ENCODE measurements around the gene SERPINE3. TPM values are rescaled to one million over a fixed set of nuclear protein-coding genes. Genes with fewer than 3 reads are reported as not detected.

Gene SERPINE3
- total RNA-seq, 2 donors from 2014 or later: not detected

- no peak overlapping the region for H3K9ac ChIP-seq (ENCODE audit: low read depth in 2 of 2, low read length in 2 of 2)
- no peaks in the 10 kb centered on the region for H3K9me3 ChIP-seq
- H3K27me3 ChIP-seq: no peaks in the 10 kb centered on the region
- intact Hi-C loops (cut with DNase I): no loop called here
- no peaks in the 10 kb centered on the region for H3K4me1 ChIP-seq
- no peaks in the 10 kb centered on the region for H3K36me3 ChIP-seq
- no peak overlapping the region for H3K27ac ChIP-seq
- no peak for DNase-seq
- H3K4me3 ChIP-seq: no peak overlapping the region
- TF ChIP-seq CTCF (IDR thresholded peaks at IDR 0.05): no peak
Observed at GRCh38 chr13:51405176-51405575, 65.7 kb downstream of the SERPINE3 start.

- no peak overlapping the region for H3K4me3 ChIP-seq
- no peaks in the 10 kb centered on the region for H3K9me3 ChIP-seq
- no peaks in the 10 kb centered on the region for H3K36me3 ChIP-seq
- no peaks in the 10 kb centered on the region for H3K27me3 ChIP-seq
- intact Hi-C loops (cut with DNase I): no loop called here
- no peak for DNase-seq
- H3K4me1 ChIP-seq: no peaks in the 10 kb centered on the region
- no peak overlapping the region for H3K9ac ChIP-seq (ENCODE audit: low read depth in 2 of 2, low read length in 2 of 2)
- no peak for TF ChIP-seq CTCF (IDR thresholded peaks at IDR 0.05)
- H3K27ac ChIP-seq: no peak overlapping the region
Observed at GRCh38 chr13:51412431-51412830, 72.9 kb downstream of the SERPINE3 start.

Small RNAs within 50 kb of the gene (microRNA-seq; reads per million reads assigned to microRNA genes)
- gene MIR5693: not detected

Other genes with a start within 250 kb of the SERPINE3 start
- gene C13orf42, start 228.4 kb upstream of the SERPINE3 start, total RNA-seq: not detected
- 1 to 10 TPM in 1 of 2 donors, under 1 TPM in 1; 0.57 to 2.0 TPM for gene FAM124A, start 117.3 kb upstream of the SERPINE3 start, total RNA-seq
- gene INTS6, start 113.3 kb downstream of the SERPINE3 start, total RNA-seq: 10 to 100 TPM; 30.8 to 32.3 TPM
- gene WDFY2, start 244.8 kb downstream of the SERPINE3 start, total RNA-seq: 1 to 10 TPM; 2.7 to 3.3 TPM

Data from colonic mucosa (tissue), 4 donors.